ENCODE measurements around the gene LOXL3. TPM values are rescaled to one million over a fixed set of nuclear protein-coding genes. Genes with fewer than 3 reads are reported as not detected.

The LOXL3 gene
- total and polyA plus RNA-seq, 2 of the 8 experiments (the other 6 are each of a cell fraction or from before 2014, with no cell fraction given), result 22.4 to 27.2 TPM

- Histone ChIP-seq H2BK5ac (ENCODE audit: low read depth, low read length) (peak within 1 kb of the TSS; percentile 98), H4K20me1 (replicated peaks in 1 of 2; ENCODE audit: control insufficient read depth in 1 of 2, insufficient read depth in 2 of 2, low read length in 2 of 2) (peaks cover 0 to 4% of the 10 kb centered on the region in 2 experiments), H3K79me1 (ENCODE audit: low read depth, low read length) (no peaks in the 10 kb centered on the region), H3K9ac (replicated peaks in 1 of 4; ENCODE audit: extremely low read depth in 1 of 4, low read depth in 3 of 4, low read length in 3 of 4) (peak within 1 kb of the TSS; percentile 87 to 98 (median 96)), H2BK12ac (ENCODE audit: low read depth, low read length) (peak within 1 kb of the TSS; percentile 91), H3K27ac (ENCODE audit: low read depth, low read length) (peak within 1 kb of the TSS; percentile 99), H4K5ac (ENCODE audit: insufficient read length, low read depth, low read length) (peak within 1 kb of the TSS; percentile 100), H3K18ac (ENCODE audit: extremely low read depth, low read length) (peak within 1 kb of the TSS; percentile 100), H3K14ac (ENCODE audit: insufficient read length) (no peak within 1 kb of the TSS), H2BK120ac (replicated peaks; ENCODE audit: low read depth, low read length) (peak within 1 kb of the TSS; percentile 100), H2BK15ac (ENCODE audit: low read length) (peak within 1 kb of the TSS; percentile 10; the same call in 1 of the 2 replicates), H3K23ac (ENCODE audit: insufficient read length) (no peak within 1 kb of the TSS), H3K23me2 (ENCODE audit: low read depth, low read length) (peaks cover 26% of the 10 kb centered on the region), H2AFZ (ENCODE audit: low read length) (peak within 1 kb of the TSS; percentile 97; the same call in 1 of the 2 replicates), H4K91ac (replicated peaks; ENCODE audit: insufficient read length, low read length) (peak within 1 kb of the TSS; percentile 100), H2BK20ac (ENCODE audit: low read length) (no peak within 1 kb of the TSS), H3K79me2 (ENCODE audit: control insufficient read depth in 1 of 2, insufficient read depth in 2 of 2, low read length in 2 of 2) (peaks cover 0 to 3% of the 10 kb centered on the region in 2 experiments; a peak in 1 of 4 replicates), H3K9me3 (ENCODE audit: insufficient read depth in 2 of 2, low read depth in 1 of 2, low read length in 1 of 2) (no peaks in the 10 kb centered on the region), H3K4me2 (ENCODE audit: insufficient read depth in 1 of 2, low read depth in 2 of 2, low read length in 2 of 2) (peak within 1 kb of the TSS; percentile 86), H3K4ac (replicated peaks; ENCODE audit: insufficient read length, low read depth, low read length) (peak within 1 kb of the TSS; percentile 100), H3K56ac (replicated peaks; ENCODE audit: insufficient read length, low read depth, low read length) (peak within 1 kb of the TSS; percentile 100), H3K36me3 (ENCODE audit: control insufficient read depth in 2 of 4, insufficient read depth in 4 of 4, low read length in 3 of 4) (peaks cover 0 to 9% (median 4%) of the 10 kb centered on the region in 4 experiments; a peak in 6 of 8 replicates), H3K27me3 (replicated peaks in 1 of 4; ENCODE audit: control insufficient read depth in 3 of 4, extremely low read depth in 1 of 4, insufficient read depth in 3 of 4, low read length in 3 of 4) (peaks cover 48 to 80% (median 76%) of the 10 kb centered on the region in 4 experiments), H4K8ac (ENCODE audit: extremely low read depth, insufficient read depth, low read length) (peak within 1 kb of the TSS; percentile 99), H2AK5ac (ENCODE audit: low read depth, low read length) (peak within 1 kb of the TSS; percentile 11; the same call in 1 of the 2 replicates), H3K4me3 (ENCODE audit: extremely low read depth in 1 of 4, insufficient read depth in 2 of 4, low read depth in 3 of 4, low read length in 4 of 4) (peak within 1 kb of the TSS; percentile 61 to 98 (median 92)), H3K4me1 (replicated peaks in 1 of 4; ENCODE audit: control insufficient read depth in 3 of 4, insufficient read depth in 4 of 4, low read length in 3 of 4) (peaks cover 3 to 25% (median 20%) of the 10 kb centered on the region in 4 experiments)
- ChIA-PET POLR2A (ENCODE audit: partially characterized antibody) (interaction anchor here (0.8 to 3.9 kb wide), 21 partner anchors 8 to 81 kb away, joined by 3 to 26 read pairs (median 4); partner anchors contain the start of genes AUP1, CCDC142, DQX1 and HTRA2), CTCF (ENCODE audit: partially characterized antibody) (interaction anchor here (0.7 to 2.4 kb wide), 7 partner anchors 25 to 81 kb away, joined by 3 to 13 read pairs (median 4); partner anchors contain the start of genes CCDC142 and TTC31)
- 2% methylated on average over 54 of the region's 56 CpGs; no CpG with 5 or more reads in 1 of the 2 experiments for WGBS, 2 experiments (ENCODE audit: extremely low coverage in 1 of 2, insufficient coverage in 1 of 2, insufficient read length in 1 of 2, insufficient replicate concordance in 2 of 2, low coverage in 1 of 2, low lambda C conversion rate in 2 of 2, missing lambda C conversion rate in 1 of 2)
- peak; percentile 96 to 98 for DNase-seq (ENCODE audit: low read depth in 1 of 2, low spot score in 2 of 2)
- FAIRE-seq, result no peak
- TF ChIP-seq SAP30 (IDR thresholded peaks at IDR 0.05; ENCODE audit: insufficient read depth, insufficient replicate concordance, low read length), result no peak
- peak; percentile 65; the same call in 1 of the 2 replicates for TF ChIP-seq SP1 (IDR thresholded peaks at IDR 0.05; ENCODE audit: low read depth, low read length)
- TF ChIP-seq TEAD4 (IDR thresholded peaks at IDR 0.05; ENCODE audit: low read depth, low read length), result no peak
- no peak for TF ChIP-seq RFX5 (IDR thresholded peaks at IDR 0.05; ENCODE audit: borderline replicate concordance, low read depth, low read length)
- TF ChIP-seq EGR1 (IDR thresholded peaks at IDR 0.05; ENCODE audit: borderline replicate concordance, low read depth, low read length), result no peak
- no peak for TF ChIP-seq CBX8 (IDR thresholded peaks at IDR 0.05; ENCODE audit: borderline replicate concordance, low read depth, low read length)
- TF ChIP-seq PHF8 (conservative IDR thresholded peaks at IDR 0.05; ENCODE audit: low read depth, low read length), result peak; percentile 92
- TF ChIP-seq GTF2F1 (IDR thresholded peaks at IDR 0.05; ENCODE audit: borderline replicate concordance, low read depth, low read length), result no peak
- TF ChIP-seq RXRA (IDR thresholded peaks at IDR 0.05; ENCODE audit: insufficient read depth, low read depth, low read length), result no peak
- TF ChIP-seq KDM5A (IDR thresholded peaks at IDR 0.05; ENCODE audit: low read length), result no peak
- no peak for TF ChIP-seq CHD2 (IDR thresholded peaks at IDR 0.05; ENCODE audit: low read length)
Measured at GRCh38 chr2:74507145-74507925, 46.4 kb downstream of the LOXL3 start, which contains the start of gene PCGF1. Gene PCGF1 (minus strand): TSS chr2:74507695. CDS start chr2:74507668, 27 bp downstream.
